Body of pancreas (tissue), 4 donors: ENCODE measurements around the gene IFITM10. TPM values are rescaled to one million over a fixed set of nuclear protein-coding genes. Genes with fewer than 3 reads are reported as not detected.

Experiments
- ATAC-seq: fragments of 150-250 bp; one replicate; pipeline ENCODE4 v1.9.1; 2016
- DNase-seq, 4 donors: peaks; one replicate each; pipeline ENCODE4 v3.0.0-alpha.2; 2019
- H3K27ac ChIP-seq, 4 donors: fragments of 200-600 bp; sonication (generic); 1 replicate in 3 of 4; 2 replicates in 1 of 4; pipeline versions ENCODE4 v1.5.1 to v1.6.1; 2016 to 2019; ENCODE audit warnings: mild to moderate bottlenecking in 1 of 4, mixed read lengths in 1 of 4, moderate library complexity in 1 of 4
- H3K27me3 ChIP-seq, 2 donors: fragments of 200-600 bp; sonication (generic); one replicate each; pipeline ENCODE4 v1.6.0; 2016; ENCODE audit warnings: mild to moderate bottlenecking in 1 of 2
- H3K36me3 ChIP-seq, 2 donors: fragments of 200-600 bp; sonication (generic); replicated peaks in 1 of 2; 2 replicates each; pipeline ENCODE4 v1.5.1; 2016; ENCODE audit warnings: low read depth in 2 of 2; ENCODE audit not compliant: insufficient read depth in 1 of 2
- H3K4me1 ChIP-seq: fragments of 200-600 bp; sonication (generic); one replicate; pipeline ENCODE4 v1.6.0; 2016
- H3K4me3 ChIP-seq, 2 donors: fragments of 200-600 bp; sonication (generic); 1 replicate in 1 of 2; 2 replicates in 1 of 2; pipeline ENCODE4 v1.5.1; 2016 to 2019
- H3K9me3 ChIP-seq, 3 donors: fragments of 200-600 bp; sonication (generic); 1 replicate in 2 of 3; 2 replicates in 1 of 3; pipeline ENCODE4 v1.5.1; 2016
- POLR2A ChIP-seq, 3 donors: fragments of 450-650 bp; IDR thresholded peaks; one replicate each; pipeline ENCODE4 v1.6.1; 2016; ENCODE audit warnings: antibody characterized with exemption in 3 of 3, mild to moderate bottlenecking in 2 of 3
- WGBS, 2 donors: methylation state at CpG; one replicate each; pipeline ENCODE4 v1.1.5; 2017; 5-methylcytosine and 5-hydroxymethylcytosine counted together
- intact Hi-C: fragments of 100-400 bp; cut with DNase I; formaldehyde crosslinking; loops from one replicate; pipeline ENCODE4 v1.15.1; 2023
- total RNA-seq, 2 donors: library from RNA; depleted of rRNA; stranded (reverse); fragments of >200 nt; gene quantifications; one replicate each; pipeline ENCODE4 v1.1.0, GENCODE V29; 2016
- TF ChIP-seq, protein P1 (sequence below), 7 experiments: fragments of 450-650 bp in 4 of 7; fragments of 200-600 bp in 3 of 7; sonication (generic) in 3 of 7; IDR thresholded peaks; one replicate each; pipeline ENCODE4 v1.5.1; 2016 to 2019; ENCODE audit warnings: antibody characterized with exemption in 7 of 7

Gene IFITM10
- total RNA-seq, 2 donors from 2014 or later = 0.26 TPM; not detected in 1

DNA sequence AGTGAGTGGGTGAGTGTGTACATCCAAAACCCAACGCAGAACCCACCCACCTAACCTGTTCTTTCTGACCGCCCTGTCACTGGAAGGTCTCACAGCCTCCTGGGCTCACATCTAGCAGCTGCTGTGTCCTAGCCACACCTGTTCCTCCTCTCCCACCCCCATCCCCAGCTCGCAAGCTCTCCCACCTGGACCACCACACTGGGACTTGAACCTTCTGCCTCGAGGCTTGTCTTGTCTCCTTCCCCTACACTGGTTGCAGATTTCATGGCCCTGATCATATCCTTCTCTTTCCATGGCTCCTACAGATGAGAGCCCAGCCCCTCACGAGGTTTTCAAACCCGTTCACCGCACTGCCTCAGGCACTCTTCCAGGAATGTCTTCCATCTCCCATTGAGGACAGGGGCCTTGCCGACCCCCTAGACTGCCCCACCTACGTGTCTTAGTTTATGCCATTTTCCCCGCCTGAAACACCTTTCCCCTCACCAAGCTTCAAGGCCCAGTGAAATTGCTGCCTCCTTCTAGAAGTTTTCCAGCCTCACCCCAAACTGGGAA lies 6.7 kb downstream of the IFITM10 start:
- Histone ChIP-seq H3K4me3 (no peak overlapping the region), H3K27ac (no peak overlapping the region), H3K27me3 (no peaks in the 10 kb centered on the region), H3K36me3 (no peaks in the 10 kb centered on the region), H3K9me3 (no peaks in the 10 kb centered on the region), H3K4me1 (peaks cover 15% of the 10 kb centered on the region)
- WGBS, 2 donors = 71 to 84% methylated on average over 10 of the region's 10 CpGs
- TF ChIP-seq, protein P1, sequence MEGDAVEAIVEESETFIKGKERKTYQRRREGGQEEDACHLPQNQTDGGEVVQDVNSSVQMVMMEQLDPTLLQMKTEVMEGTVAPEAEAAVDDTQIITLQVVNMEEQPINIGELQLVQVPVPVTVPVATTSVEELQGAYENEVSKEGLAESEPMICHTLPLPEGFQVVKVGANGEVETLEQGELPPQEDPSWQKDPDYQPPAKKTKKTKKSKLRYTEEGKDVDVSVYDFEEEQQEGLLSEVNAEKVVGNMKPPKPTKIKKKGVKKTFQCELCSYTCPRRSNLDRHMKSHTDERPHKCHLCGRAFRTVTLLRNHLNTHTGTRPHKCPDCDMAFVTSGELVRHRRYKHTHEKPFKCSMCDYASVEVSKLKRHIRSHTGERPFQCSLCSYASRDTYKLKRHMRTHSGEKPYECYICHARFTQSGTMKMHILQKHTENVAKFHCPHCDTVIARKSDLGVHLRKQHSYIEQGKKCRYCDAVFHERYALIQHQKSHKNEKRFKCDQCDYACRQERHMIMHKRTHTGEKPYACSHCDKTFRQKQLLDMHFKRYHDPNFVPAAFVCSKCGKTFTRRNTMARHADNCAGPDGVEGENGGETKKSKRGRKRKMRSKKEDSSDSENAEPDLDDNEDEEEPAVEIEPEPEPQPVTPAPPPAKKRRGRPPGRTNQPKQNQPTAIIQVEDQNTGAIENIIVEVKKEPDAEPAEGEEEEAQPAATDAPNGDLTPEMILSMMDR (IDR thresholded peaks at IDR 0.05) = no peak
- no peak for TF ChIP-seq POLR2A (IDR thresholded peaks at IDR 0.05)
- DNase-seq = peak in 1 of 4 donors; percentile 2
- intact Hi-C loops = no loop called here
- no peak for ATAC-seq

DNA sequence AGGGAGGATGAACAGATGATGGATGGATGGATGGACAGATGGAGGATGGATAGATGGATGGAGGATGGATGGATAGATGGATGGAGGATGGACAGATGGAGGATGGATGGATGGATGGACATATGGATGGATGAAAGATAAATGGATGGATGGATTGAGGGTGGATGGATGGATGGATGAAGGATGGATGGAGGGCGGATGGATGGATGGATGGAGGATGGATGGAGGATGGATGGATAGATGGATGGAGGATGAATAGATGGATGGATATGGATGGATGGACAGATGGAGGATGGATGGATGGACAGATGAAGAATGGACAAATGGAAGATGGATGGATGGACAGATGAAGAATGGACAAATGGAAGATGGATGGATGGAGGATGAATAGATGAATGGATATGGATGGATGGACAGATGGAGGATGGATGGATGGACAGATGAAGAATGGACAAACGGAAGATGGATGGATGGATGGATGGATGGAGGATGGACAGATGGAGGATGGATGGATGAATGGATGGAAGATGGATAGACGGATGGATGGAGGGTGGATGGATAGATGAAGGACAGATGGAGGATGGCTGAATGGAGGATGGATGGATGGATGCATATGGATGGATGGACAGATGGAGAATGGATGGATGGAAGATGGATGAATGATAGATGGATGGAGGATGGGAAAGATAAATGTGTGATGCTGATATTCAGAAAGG lies 7.4 kb downstream of the IFITM10 start:
- H3K27me3 ChIP-seq = no peaks in the 10 kb centered on the region
- DNase-seq (no peak), ATAC-seq (no peak)
- no peak overlapping the region for H3K4me3 ChIP-seq
- WGBS, 2 donors = 71 to 76% methylated on average over 3 of the region's 3 CpGs
- peaks cover 12% of the 10 kb centered on the region for H3K4me1 ChIP-seq
- intact Hi-C loops = no loop called here
- no peaks in the 10 kb centered on the region for H3K9me3 ChIP-seq
- TF ChIP-seq, protein P1 (IDR thresholded peaks at IDR 0.05) = no peak
- TF ChIP-seq POLR2A (IDR thresholded peaks at IDR 0.05) = no peak
- no peak overlapping the region for H3K27ac ChIP-seq
- H3K36me3 ChIP-seq = no peaks in the 10 kb centered on the region

DNA sequence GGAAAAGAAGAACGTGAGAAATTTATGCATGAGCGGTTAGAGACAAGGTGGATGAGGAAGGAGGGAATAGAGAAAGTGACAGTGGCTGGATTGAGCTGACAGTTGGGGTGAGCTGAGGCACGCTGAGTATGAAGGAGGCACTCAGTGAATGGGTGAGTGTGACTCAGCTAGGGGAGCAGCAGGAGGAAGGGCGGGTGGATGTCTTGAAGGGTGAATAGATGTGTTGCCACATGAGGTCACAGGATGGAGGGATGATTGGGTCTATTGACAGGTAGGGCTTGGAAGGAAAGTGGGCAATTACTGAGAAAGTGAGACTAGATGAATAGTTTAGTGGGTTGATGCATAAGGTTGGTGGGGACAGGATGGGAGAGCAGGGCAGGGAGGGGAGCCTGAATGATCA lies 8.0 kb downstream of the IFITM10 start:
- no peak for ATAC-seq
- no peaks in the 10 kb centered on the region for H3K27me3 ChIP-seq
- 59 to 66% methylated on average over 4 of the region's 4 CpGs for WGBS, 2 donors

DNA sequence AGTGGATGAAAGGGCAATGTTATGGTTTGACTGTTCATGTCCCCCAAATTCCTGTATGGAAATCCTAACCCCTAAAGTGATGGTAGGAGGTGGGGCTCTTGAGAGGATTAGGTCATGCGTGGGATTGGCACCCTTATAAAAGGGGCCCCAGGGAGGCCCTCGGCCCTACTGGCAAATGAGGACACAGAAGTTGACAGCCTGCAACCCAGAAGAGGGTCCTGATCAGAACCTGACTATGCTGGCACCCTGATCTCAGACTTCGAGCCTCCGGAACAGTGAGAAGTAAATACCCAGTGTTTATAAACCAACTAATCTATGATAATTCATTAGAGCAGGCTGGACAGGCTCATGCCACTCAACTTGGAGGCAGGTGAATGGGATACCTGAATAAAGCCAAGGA lies 8.7 kb downstream of the IFITM10 start:
- H3K4me3 ChIP-seq = no peak overlapping the region
- WGBS, 2 donors = 53 to 61% methylated on average over 4 of the region's 4 CpGs
- TF ChIP-seq POLR2A (IDR thresholded peaks at IDR 0.05) = no peak
- intact Hi-C loops = no loop called here
- no peaks in the 10 kb centered on the region for H3K27me3 ChIP-seq
- ATAC-seq (no peak), DNase-seq (no peak)
- no peaks in the 10 kb centered on the region for H3K36me3 ChIP-seq
- peaks cover 0 to under 1% (median 0%) of the 10 kb centered on the region in 3 donors for H3K9me3 ChIP-seq
- H3K4me1 ChIP-seq = peaks cover 12% of the 10 kb centered on the region
- H3K27ac ChIP-seq = no peak overlapping the region

More for the DNA sequence above, 8.0 kb downstream of the IFITM10 start:
- H3K27ac ChIP-seq = no peak overlapping the region
- intact Hi-C loops = no loop called here
- peaks cover 12% of the 10 kb centered on the region for H3K4me1 ChIP-seq
- no peaks in the 10 kb centered on the region for H3K9me3 ChIP-seq
- no peak for TF ChIP-seq POLR2A (IDR thresholded peaks at IDR 0.05)
- TF ChIP-seq, protein P1 (IDR thresholded peaks at IDR 0.05) = no peak
- no peak overlapping the region for H3K4me3 ChIP-seq
- no peaks in the 10 kb centered on the region for H3K36me3 ChIP-seq
- DNase-seq = peak in 1 of 4 donors; percentile 4

DNA sequence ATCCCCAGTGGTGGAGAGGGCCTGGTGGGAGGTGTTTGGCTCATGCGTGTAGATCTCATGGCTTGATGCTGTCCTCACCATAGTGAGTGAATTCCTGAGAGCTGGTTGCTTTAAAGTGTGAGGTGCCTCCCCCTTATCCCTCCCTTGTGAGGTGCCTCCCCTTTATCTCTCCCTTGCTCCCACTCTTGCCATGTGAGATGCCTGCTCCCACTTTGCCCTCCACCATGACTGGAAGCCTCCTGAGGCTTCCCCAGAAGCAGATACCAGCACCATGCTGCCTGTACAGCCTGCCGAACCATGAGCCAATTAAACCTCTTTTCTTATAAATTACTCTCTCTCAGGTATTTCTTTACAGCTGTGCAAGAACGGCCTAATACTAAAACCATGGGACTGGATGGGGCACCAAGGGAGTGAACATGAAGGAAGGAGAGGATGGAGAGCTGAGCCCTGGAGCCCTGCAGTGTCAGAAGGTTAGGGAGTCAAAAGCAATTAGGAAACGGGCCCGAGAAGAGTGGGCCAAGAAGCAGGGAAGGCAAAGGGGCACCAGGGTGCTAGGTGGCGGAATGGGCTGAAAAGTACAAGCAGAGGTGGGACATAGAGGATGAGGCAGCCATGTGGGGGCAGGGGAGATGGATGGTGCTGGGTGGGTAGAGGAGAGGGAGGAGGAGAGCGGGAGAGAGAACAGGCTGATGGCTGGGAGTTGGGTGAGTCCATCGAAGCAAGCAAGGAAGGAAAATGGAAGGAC lies 9.4 kb downstream of the IFITM10 start:
- peak in 1 of 4 donors; percentile 9 for DNase-seq
- Histone ChIP-seq H3K4me1 (peaks cover 12% of the 10 kb centered on the region), H3K4me3 (no peak overlapping the region), H3K27ac (no peak overlapping the region), H3K36me3 (no peaks in the 10 kb centered on the region), H3K9me3 (peaks cover 0 to 9% (median 0%) of the 10 kb centered on the region in 3 donors), H3K27me3 (no peaks in the 10 kb centered on the region)
- WGBS, 2 donors = 74 to 78% methylated on average over 8 of the region's 8 CpGs
- ATAC-seq = no peak
- no peak for TF ChIP-seq POLR2A (IDR thresholded peaks at IDR 0.05)
- TF ChIP-seq, protein P1 (IDR thresholded peaks at IDR 0.05) = no peak
- intact Hi-C loops = no loop called here
